Stimulated activated CD8-positive, alpha-beta memory T cell treated with anti-CD3 and anti-CD28 coated beads, Interleukin-12 subunit alpha, Interleukin-12 subunit beta, amount 100 ng/mL, for 4 hours (primary cell): ENCODE results near the gene SEMA4G.
A peak's percentile ranks its signal among the peaks of the same experiment; 100 is the strongest.

ENCODE experiments used
- DNase-seq: peaks from one replicate; pipeline ENCODE4 v3.0.0-alpha.2; 2020; ENCODE audit warnings: low read depth

SEMA4G gene

DNA sequence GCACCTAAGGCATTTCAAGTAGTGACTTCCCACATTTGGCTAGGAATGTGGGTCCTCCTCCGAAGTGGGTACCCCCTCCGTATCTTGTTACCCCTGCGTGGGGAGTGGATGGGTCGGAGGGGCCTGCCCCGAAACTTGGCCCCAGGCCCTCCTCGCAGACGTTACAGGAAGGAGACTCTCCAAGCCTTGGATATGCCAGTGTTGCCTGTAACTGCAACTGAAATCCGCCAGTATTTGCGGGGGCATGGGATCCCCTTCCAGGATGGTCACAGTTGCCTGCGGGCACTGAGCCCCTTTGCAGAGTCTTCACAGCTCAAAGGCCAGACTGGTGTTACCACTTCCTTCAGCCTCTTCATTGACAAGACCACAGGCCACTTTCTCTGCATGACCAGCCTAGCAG is 18.9 kb downstream of the SEMA4G start:
- DNase-seq, result no peak

DNA sequence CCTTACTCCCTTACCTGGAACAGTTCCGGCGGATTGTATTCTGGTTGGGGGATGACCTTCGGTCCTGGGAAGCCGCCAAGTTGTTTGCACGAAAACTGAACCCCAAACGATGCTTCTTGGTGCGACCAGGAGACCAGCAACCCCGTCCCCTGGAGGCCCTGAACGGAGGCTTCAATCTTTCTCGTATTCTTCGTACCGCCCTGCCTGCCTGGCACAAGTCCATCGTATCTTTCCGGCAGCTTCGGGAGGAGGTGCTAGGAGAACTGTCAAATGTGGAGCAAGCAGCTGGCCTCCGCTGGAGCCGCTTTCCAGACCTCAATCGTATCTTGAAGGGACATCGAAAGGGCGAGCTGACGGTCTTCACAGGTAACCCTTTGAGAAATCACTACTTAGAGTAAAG is 19.8 kb downstream of the SEMA4G start:
- DNase-seq, result no peak

GRCh38 chr10:100993986-100994708 is 24.8 kb downstream of the SEMA4G start:
- DNase-seq, result no peak

DNA sequence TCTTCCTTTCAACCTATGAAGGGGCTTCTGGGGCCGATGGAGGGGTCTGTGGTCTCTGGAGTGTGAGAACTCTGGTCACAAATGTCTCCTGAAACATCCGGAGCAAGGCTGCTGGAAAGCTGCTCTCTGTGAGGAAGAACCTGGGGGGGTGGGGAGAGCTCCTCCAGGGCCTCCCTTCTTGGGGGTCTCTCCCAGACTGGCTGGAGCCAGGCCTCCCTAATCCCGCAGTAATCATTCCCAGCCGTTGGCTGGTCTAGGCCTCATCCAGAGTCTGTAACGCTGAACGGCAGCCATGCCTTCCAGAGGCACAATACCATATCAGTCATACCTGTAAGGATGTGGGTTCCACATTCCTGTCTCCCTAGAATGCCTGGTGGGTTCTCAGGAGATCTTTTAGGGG is 25.9 kb downstream of the SEMA4G start:
- DNase-seq, result no peak

- no peak for DNase-seq
Observed at GRCh38 chr10:100996678-100997359, 27.5 kb downstream of the SEMA4G start.

DNA sequence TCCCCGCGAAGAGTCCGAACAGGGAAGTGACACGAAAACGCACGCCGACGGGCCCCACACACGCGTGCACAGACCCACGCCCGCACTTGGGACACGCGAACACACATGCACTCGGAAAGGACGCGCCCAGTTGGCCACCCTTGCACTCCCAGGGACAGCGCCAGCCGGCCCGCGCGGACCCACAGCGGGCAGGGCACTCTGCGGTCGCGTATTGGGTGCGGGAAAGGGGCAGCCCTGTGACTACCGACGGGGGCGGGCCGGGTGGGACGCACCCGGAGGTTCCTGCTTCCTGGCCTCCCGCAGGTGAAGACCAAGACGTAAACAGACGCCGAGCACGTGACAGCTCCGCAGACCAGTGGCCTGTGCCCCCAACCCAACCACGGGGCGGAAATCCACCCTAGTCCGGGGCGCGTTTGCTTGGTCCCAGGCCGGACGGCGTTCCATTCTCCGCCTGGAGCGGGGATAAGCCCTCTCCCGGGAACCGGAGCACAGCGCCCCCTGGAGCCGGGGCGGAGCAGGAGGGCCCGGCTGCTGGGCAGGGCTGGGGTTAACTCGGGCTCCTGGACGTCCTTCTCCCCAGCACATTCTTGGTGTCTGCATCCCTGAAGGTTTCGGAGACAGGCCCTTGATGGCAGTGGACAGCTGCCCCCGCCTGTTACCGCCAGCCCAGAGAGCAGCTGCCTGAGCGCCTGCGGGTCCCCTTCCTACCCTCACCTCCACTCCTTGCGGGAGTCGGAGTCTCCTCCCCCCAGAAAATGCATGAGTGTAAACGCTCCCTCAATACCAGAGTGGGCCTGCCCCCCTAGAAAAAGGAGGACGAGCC is 28.3 kb downstream of the SEMA4G start:
- DNase-seq, result peak; percentile 54

DNA sequence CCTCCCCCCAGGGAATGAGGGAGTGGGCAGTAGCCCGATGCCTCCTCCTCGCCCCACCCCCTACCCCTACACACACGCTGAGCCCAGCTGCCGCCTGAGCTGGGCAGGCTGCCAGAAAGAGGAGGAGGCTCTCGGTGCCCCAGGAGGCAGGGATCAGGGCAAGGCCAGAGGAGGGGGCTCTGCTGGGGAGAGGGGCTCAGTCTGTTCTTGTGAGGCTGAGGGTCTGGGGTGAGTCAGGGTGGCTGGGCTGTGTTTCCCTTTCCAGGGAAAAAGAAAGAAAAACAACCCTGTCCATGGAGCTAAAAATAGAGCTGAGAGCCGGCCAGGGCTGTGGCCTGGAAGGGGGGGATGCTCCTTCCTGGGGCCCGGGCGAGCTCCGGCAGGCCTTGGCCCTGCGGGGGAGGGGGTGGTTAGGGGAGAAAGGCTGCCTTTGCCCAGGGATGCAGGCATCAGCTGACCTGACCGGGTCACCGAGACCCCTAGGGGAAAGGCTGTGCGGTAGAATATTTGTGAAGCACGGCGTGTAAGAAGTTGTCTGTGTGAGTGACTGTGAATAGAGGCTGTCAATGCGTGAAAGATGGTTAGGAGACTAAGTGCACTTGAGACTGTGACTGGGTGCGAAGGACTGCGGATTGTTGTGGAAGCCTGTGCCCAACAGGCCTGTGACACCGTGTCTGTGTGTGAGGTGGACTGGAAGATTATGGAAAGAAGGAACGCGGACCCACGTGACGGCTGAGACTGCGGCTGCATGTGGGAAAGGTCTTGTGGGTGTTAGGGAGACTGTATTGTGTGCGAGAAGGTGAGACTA is 29.1 kb downstream of the SEMA4G start:
- DNase-seq, result peak; percentile 35

DNA sequence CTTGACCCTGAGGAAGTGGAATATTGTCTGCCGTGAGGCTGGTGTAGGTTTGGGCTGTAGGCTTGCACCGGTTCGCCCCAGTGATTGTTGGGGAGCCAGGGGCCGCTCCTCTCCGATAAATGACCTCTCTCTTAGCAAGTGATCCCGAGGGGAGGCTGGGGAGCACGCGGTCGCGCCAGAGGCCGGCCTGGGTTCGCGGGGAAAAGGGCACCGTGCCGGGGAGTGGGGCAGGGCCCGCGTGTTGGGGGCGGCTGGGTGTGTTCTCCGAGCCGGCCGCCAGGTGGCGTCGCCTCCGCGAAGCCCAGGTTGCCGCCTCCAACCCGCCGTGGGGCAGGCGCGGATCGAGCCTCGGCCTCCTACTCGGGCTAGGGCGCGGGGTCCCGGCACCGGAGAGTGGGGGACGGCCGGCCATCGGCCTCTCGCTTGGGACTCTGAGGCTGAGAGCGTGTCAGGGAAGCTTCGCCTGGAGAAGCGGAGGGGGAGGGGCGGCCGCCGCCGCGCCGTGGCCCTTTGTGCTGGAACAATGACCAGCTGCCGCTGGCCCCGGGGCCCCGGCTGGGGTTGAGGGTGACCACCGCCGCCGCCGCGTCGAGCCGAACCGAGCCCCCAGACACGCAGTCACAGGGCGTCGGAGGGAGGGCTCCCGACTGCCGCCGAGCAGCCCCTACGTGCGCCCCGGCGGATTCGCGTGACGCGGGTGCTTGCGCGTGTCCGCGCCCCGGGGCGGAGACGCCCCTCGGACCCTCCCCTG is 29.9 kb downstream of the SEMA4G start:
- peak; percentile 71 for DNase-seq

DNA sequence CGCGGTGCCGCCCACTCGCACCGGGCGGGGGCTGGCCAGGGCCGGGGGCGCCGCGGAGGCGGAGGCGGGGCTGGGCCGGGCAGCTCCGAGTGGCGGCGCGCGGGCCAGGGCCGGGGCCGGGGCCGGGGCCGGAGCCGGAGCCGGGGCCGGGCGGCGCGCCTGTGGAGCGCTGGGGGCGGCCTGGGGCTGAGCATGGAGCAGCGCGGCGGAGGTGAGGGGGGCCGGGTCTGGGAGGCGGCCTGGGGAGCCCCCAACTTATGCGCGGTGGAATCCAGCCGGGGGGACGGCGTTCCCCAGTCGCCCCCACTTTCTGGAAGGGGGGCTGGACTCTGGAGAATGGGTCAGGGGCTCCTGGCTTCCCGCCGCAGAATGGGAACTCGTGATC is 30.4 kb downstream of the SEMA4G start, which contains the start of gene LZTS2:
TSS of gene LZTS2 (plus strand) at position 67 of the 385 bp plus-strand sequence. CDS start 2,731 bp downstream, outside the sequence.
- no peak for DNase-seq

DNA sequence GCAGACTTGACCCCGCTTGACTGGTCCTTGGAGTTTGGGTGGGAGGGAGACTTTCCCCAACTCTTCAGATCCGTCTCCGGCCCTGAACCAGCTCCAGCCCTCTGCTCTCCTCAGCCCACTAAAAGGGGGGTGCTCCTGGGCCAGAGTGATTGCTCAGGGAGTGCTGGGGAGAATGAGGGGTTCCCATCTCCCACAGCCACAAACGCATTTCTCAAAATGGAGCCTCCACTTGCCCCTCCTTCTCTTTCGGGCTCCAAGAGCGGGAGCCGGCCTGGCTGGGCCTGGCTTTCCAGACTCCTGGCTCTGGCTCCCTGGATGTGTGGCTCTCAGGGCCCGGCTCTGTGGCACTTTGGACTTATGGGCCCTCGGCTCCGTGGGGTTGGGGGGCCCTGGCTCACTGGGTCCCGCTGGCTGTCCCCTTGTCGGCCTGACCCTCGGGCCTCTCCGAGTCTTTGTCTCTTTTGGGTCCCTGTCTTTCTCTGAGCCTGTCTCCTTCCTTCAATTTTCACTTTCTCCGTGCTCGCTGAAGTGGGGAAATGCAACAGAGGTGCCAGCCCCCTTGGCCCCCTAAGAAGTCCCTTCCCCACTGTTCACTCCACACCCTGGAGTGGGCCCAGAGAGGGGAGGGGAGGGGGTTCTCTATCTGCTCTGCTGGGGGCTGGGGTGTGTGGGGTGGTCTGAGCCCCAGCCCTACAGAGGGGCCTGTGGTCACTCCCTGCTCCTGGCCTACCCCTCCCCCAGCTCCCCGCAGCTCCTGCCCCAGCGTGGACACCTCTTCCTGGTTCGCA is 31.0 kb downstream of the SEMA4G start:
- no peak for DNase-seq

DNA sequence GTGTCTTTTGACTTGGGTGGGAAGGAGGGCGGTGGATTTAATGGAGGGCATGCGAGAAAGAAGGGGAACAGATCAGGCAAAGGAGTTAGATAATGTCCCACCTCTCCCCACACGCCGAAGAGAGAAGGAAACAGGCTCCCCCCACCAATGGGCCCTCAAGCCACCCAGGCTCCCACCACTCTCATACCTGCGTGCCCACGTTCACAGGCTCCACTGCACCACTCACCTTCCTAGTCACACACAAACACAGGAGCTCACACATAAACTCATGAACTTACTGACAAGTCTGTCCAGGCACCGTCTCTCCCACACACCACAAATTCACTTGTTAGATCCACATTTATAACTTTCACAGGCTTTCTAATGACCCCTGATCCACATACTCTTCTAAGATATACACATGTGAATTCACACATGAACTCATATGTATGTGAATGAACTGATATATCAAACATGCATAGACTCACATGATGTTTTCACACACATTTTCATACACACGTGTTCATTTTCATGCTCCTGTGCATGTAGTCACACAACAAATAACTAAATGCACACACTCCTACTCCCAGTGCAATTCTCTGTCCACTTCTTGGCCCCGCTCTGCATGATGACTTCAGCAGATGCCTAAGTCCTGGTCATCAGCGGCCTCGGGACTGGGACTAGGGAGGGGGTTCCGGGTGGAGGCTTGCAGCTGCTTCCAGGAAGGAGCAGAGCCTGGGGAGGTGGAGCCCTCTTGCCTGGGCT is 31.8 kb downstream of the SEMA4G start:
- DNase-seq, result no peak

- no peak for DNase-seq
Observed at GRCh38 chr10:101001659-101002035, 32.3 kb downstream of the SEMA4G start.

DNA sequence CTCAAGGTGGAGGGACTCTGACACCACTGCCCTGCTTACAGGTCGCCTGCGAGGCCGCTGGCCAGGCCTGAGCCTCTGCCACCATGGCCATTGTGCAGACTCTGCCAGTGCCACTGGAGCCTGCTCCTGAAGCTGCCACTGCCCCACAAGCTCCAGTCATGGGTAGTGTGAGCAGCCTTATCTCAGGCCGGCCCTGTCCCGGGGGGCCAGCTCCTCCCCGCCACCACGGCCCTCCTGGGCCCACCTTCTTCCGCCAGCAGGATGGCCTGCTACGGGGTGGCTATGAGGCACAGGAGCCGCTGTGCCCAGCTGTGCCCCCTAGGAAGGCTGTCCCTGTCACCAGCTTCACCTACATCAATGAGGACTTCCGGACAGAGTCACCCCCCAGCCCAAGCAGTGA is 33.2 kb downstream of the SEMA4G start:
- no peak for DNase-seq

DNA sequence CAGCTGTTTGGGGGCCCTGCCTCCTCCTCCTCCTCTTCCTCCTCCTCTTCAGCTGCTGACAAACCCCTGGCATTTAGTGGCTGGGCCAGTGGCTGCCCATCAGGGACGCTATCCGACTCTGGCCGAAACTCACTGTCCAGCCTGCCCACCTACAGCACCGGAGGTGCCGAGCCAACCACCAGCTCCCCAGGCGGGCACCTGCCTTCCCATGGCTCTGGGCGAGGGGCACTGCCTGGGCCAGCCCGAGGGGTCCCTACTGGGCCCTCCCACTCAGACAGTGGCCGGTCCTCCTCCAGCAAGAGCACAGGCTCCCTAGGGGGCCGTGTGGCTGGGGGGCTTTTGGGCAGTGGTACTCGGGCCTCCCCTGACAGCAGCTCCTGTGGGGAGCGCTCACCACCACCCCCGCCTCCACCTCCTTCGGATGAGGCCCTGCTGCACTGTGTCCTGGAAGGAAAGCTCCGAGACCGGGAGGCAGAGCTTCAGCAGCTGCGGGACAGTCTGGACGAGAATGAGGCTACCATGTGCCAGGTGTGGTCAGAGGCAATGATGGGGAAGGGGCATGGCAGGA is 34.4 kb downstream of the SEMA4G start:
- no peak for DNase-seq

DNA sequence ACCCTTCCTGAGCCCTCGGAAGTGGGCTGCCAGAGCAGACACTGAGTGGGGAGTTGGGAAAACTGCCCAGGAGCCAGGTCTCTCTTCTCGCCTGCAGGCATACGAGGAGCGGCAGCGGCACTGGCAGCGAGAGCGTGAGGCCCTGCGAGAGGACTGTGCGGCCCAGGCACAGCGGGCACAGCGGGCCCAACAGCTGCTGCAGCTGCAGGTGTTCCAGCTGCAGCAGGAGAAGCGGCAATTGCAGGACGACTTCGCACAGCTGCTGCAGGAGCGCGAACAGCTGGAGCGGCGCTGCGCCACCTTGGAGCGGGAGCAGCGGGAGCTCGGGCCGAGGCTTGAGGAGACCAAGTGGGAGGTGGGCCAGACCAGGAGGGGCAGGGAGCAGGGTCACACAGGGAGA is 36.1 kb downstream of the SEMA4G start:
- DNase-seq, result no peak

GRCh38 chr10:101005869-101006567 is 36.7 kb downstream of the SEMA4G start:
- no peak for DNase-seq

DNA sequence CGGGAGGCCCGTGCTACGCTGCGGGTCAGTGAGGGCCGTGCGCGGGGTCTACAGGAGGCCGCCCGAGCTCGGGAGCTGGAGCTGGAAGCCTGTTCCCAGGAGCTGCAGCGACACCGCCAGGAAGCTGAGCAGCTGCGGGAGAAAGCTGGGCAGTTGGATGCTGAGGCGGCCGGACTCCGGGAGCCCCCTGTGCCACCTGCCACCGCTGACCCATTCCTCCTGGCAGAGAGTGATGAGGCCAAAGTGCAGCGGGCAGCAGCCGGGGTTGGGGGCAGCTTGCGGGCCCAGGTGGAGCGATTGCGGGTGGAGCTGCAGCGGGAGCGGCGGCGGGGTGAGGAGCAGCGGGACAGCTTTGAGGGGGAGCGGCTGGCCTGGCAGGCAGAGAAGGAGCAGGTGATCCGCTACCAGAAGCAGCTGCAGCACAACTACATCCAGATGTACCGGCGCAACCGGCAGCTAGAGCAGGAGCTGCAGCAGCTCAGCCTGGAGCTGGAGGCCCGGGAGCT is 37.3 kb downstream of the SEMA4G start:
- DNase-seq, result no peak

GRCh38 chr10:101007099-101007711 is 37.9 kb downstream of the SEMA4G start:
- no peak for DNase-seq
